ENCODE measurements around the gene ZBTB22. TPM values are rescaled to one million over a fixed set of nuclear protein-coding genes. Genes with fewer than 3 reads are reported as not detected.
A peak's percentile ranks its signal among the peaks of the same experiment; 100 is the strongest.

The ZBTB22 gene
- total and polyA plus RNA-seq, 9 donors, result 13.7 to 38.0 (median 26.1) TPM

GRCh38 chr6:33279257-33279695 lies 38.3 kb downstream of the ZBTB22 start:
- Histone ChIP-seq H3K4me1 (ENCODE audit: insufficient read depth) (no peaks in the 10 kb centered on the region), H3K36me3 (no peaks in the 10 kb centered on the region), H3K27ac (no peak overlapping the region), H3K4me3 (no peak overlapping the region), H3K9me3 (no peaks in the 10 kb centered on the region), H3K27me3 (no peaks in the 10 kb centered on the region)
- no peak for DNase-seq
- intact Hi-C loops (cut with DNase I), result loop anchor here in 1 of 4 donors (10.0 kb wide), 1 partner anchor 136 kb away; the partner anchor contains the start of genes CUTA and PHF1
- 64 to 69% (median 67%) methylated on average over 13 of the region's 13 CpGs for WGBS, 3 donors
- TF ChIP-seq POLR2A (IDR thresholded peaks at IDR 0.05), result no peak
- TF ChIP-seq EP300 (IDR thresholded peaks at IDR 0.05), result no peak
- no peak for TF ChIP-seq CTCF (IDR thresholded peaks at IDR 0.05)

DNA sequence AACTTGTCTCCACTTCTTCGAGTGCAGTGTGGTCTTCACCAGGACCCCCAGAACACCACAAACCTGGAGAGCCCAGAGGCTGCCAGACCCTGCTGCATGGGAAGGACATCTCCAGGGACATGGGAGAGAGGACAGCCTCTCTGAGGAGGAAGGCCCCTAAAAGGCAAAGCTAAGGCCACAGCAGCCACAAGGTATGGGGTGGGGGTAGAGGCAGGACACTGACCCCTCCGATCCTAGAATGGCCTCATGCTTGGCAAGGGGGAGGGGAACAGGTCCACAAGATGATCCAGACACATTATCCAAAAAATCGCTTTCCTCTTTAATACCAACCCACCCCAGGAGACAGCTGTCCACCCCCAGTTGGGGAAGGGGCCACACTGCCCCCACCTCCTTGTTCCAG lies 38.7 kb downstream of the ZBTB22 start:
- peaks cover 2% of the 10 kb centered on the region for H3K4me1 ChIP-seq (ENCODE audit: insufficient read depth)
- no peak overlapping the region for H3K4me3 ChIP-seq
- intact Hi-C loops (cut with DNase I), result loop anchor here in 1 of 4 donors (10.0 kb wide), 1 partner anchor 136 kb away; the partner anchor contains the start of genes CUTA and PHF1
- H3K36me3 ChIP-seq, result no peaks in the 10 kb centered on the region
- no peak overlapping the region for H3K27ac ChIP-seq
- H3K9me3 ChIP-seq, result no peaks in the 10 kb centered on the region
- DNase-seq, result no peak
- H3K27me3 ChIP-seq, result no peaks in the 10 kb centered on the region
- TF ChIP-seq CTCF (IDR thresholded peaks at IDR 0.05) (no peak), EP300 (IDR thresholded peaks at IDR 0.05) (no peak), POLR2A (IDR thresholded peaks at IDR 0.05) (no peak)
- 79 to 90% (median 81%) methylated on average over 3 of the region's 3 CpGs for WGBS, 3 donors

- Histone ChIP-seq H3K27ac (no peak overlapping the region), H3K4me1 (ENCODE audit: insufficient read depth) (peaks cover 2% of the 10 kb centered on the region), H3K9me3 (no peaks in the 10 kb centered on the region), H3K4me3 (no peak overlapping the region), H3K27me3 (no peaks in the 10 kb centered on the region), H3K36me3 (no peaks in the 10 kb centered on the region)
- DNase-seq, result no peak
- TF ChIP-seq CTCF (IDR thresholded peaks at IDR 0.05) (no peak), EP300 (IDR thresholded peaks at IDR 0.05) (no peak), POLR2A (IDR thresholded peaks at IDR 0.05) (no peak)
- intact Hi-C loops (cut with DNase I), result loop anchor here in 1 of 4 donors (10.0 kb wide), 1 partner anchor 136 kb away; the partner anchor contains the start of genes CUTA and PHF1
- WGBS, 3 donors, result 76 to 79% (median 78%) methylated on average over 8 to 9 of the region's 9 CpGs
These were observed 39.2 kb downstream of the ZBTB22 start for GRCh38 chr6:33278392-33278741.

- H3K4me1 ChIP-seq (ENCODE audit: insufficient read depth), result peaks cover 3% of the 10 kb centered on the region
- TF ChIP-seq CTCF (IDR thresholded peaks at IDR 0.05) (no peak), EP300 (IDR thresholded peaks at IDR 0.05) (no peak), POLR2A (IDR thresholded peaks at IDR 0.05) (no peak)
- H3K4me3 ChIP-seq, result peak overlapping the region; percentile 52
- H3K27me3 ChIP-seq, result no peaks in the 10 kb centered on the region
- WGBS, 3 donors, result 51 to 63% (median 55%) methylated on average over 36 to 39 of the region's 39 CpGs
- DNase-seq, result no peak
- H3K36me3 ChIP-seq, result no peaks in the 10 kb centered on the region
- intact Hi-C loops (cut with DNase I), result loop anchor here in 1 of 4 donors (10.0 kb wide), 1 partner anchor 137 kb away; the partner anchor contains the start of genes CUTA and PHF1
- H3K27ac ChIP-seq, result peak overlapping the region in 1 of 2 donors; percentile 79
- H3K9me3 ChIP-seq, result no peaks in the 10 kb centered on the region
These were observed 39.7 kb downstream of the ZBTB22 start for GRCh38 chr6:33277663-33278391.
